ENCODE measurements around the gene PAPPA2. TPM values are rescaled to one million over a fixed set of nuclear protein-coding genes. Genes with fewer than 3 reads are reported as not detected.

Gene PAPPA2
- total RNA-seq, 1 experiment from 2014 or later = 0.03 TPM

- no TSS peak for BruUV-seq (replicated peaks)
- no peak for ATAC-seq
- H3K27ac ChIP-seq (ENCODE audit: low read length) = no peak overlapping the region
- H3K9me3 ChIP-seq (ENCODE audit: control insufficient read depth, insufficient read depth, low read depth, low read length) = no peaks in the 10 kb centered on the region
- no peaks in the 10 kb centered on the region for H3K27me3 ChIP-seq (ENCODE audit: control insufficient read depth, insufficient read depth, low read length)
- no peak overlapping the region for H3K4me3 ChIP-seq (ENCODE audit: low read depth in 2 of 2, low read length in 2 of 2)
- ChIA-PET POLR2A (no interaction called here), CTCF (no interaction called here)
- H3K4me1 ChIP-seq (ENCODE audit: control insufficient read depth, insufficient read depth, low read length) = no peaks in the 10 kb centered on the region
- intact Hi-C loops (cut with micrococcal nuclease; ENCODE audit: unreplicated experiment) (no loop called here), in situ Hi-C loops (cut with HindIII; ENCODE audit: low pct_unique_long_range_greater_than_20kb, low sequenced_read_pairs) (no loop called here)
- TF ChIP-seq POLR2AphosphoS5 (IDR thresholded peaks at IDR 0.05; ENCODE audit: low read depth, low read length) (no peak), TCF7L2 (IDR thresholded peaks at IDR 0.05; ENCODE audit: low read depth, low read length) (no peak), SIN3A (IDR thresholded peaks at IDR 0.05; ENCODE audit: borderline replicate concordance, insufficient read depth, low read depth, low read length) (no peak), REST (IDR thresholded peaks at IDR 0.05; ENCODE audit: insufficient read depth in 1 of 2, low read depth in 2 of 2, low read length in 1 of 2) (no peak), CTCF (IDR thresholded peaks at IDR 0.05) (no peak)
- no peak for DNase-seq (ENCODE audit: low read depth, low spot score)
- no peaks in the 10 kb centered on the region for H3K36me3 ChIP-seq (ENCODE audit: control insufficient read depth, insufficient read depth, low read length)
Observed at GRCh38 chr1:176811511-176812288, 348.7 kb downstream of the PAPPA2 start.

- ATAC-seq (no peak), DNase-seq (ENCODE audit: low read depth, low spot score) (no peak)
- Histone ChIP-seq H3K4me3 (ENCODE audit: low read depth in 2 of 2, low read length in 2 of 2) (no peak overlapping the region), H3K36me3 (ENCODE audit: control insufficient read depth, insufficient read depth, low read length) (no peaks in the 10 kb centered on the region), H3K27me3 (ENCODE audit: control insufficient read depth, insufficient read depth, low read length) (no peaks in the 10 kb centered on the region), H3K4me1 (ENCODE audit: control insufficient read depth, insufficient read depth, low read length) (no peaks in the 10 kb centered on the region), H3K27ac (ENCODE audit: low read length) (no peak overlapping the region), H3K9me3 (ENCODE audit: control insufficient read depth, insufficient read depth, low read depth, low read length) (no peaks in the 10 kb centered on the region)
- in situ Hi-C loops (cut with HindIII; ENCODE audit: low pct_unique_long_range_greater_than_20kb, low sequenced_read_pairs) (no loop called here), intact Hi-C loops (cut with micrococcal nuclease; ENCODE audit: unreplicated experiment) (no loop called here)
- BruUV-seq (replicated peaks) = no TSS peak
- POLR2A ChIA-PET = no interaction called here
- no peak for TF ChIP-seq POLR2AphosphoS5 (IDR thresholded peaks at IDR 0.05; ENCODE audit: low read depth, low read length)
- no peak for TF ChIP-seq REST (IDR thresholded peaks at IDR 0.05; ENCODE audit: insufficient read depth in 1 of 2, low read depth in 2 of 2, low read length in 1 of 2)
- TF ChIP-seq TCF7L2 (IDR thresholded peaks at IDR 0.05; ENCODE audit: low read depth, low read length) = no peak
- no peak for TF ChIP-seq CTCF (IDR thresholded peaks at IDR 0.05)
- no peak for TF ChIP-seq SIN3A (IDR thresholded peaks at IDR 0.05; ENCODE audit: borderline replicate concordance, insufficient read depth, low read depth, low read length)
- CTCF ChIA-PET = no interaction called here
Observed at GRCh38 chr1:176815621-176816020, 352.6 kb downstream of the PAPPA2 start.
